ENCODE measurements around the gene KLHL26. TPM values are rescaled to one million over a fixed set of nuclear protein-coding genes. Genes with fewer than 3 reads are reported as not detected.

KLHL26 gene
- total and polyA plus RNA-seq, 12 donors: 3.4 to 8.2 (median 6.3) TPM

DNA sequence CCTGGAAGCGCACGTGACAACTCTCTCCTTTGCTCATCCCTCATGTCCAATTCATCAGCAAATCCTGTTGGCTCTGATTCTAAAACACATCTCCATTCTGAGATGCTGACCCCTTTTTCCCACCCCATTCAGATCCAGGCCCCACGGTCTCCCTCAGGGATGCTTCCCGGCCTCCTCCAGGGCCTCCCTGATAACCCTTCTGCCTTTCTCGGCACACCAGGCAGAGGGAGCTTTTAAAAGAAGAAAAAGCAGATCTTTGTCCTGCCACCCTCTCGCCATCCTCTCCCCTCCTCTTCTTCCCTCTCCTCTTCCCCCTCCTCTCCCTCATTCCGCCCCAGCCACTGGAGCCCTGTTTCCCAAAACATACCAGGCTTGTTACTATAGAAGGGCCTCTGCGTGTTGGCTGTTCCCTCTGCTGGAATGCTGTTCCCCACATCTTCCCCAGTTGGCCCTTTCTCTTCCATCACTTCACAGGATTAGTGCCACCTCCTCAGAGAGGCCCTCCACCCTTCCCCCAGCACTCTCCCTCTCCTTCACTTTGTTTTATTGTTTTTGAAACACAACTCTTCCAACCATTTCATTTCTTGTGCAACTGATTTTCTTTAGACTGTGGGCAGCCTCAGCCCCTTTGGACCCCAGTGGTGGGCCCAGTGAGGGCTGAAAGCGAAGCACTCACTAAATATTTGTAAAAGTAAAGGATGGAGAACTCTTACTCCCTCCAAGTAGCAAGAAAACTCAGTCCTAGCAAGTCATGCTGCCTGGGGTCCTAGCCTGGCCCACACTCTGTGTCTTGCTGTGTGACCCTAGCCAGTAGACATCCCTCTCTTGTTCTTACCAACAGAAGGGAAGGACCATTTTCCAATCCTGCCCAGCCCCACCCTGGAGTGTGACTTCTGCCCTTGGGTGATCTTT lies 27.8 kb upstream of the KLHL26 start:
- Histone ChIP-seq H3K27ac (no peak overlapping the region), H3K27me3 (peaks cover 48 to 96% (median 96%) of the 10 kb centered on the region in 7 donors), H3K4me3 (no peak overlapping the region), H3K9me3 (no peaks in the 10 kb centered on the region), H3K36me3 (no peaks in the 10 kb centered on the region), H3K4me1 (peaks cover 21 to 66% (median 41%) of the 10 kb centered on the region in 9 donors)
- no peak for ATAC-seq
- TF ChIP-seq, protein P1, sequence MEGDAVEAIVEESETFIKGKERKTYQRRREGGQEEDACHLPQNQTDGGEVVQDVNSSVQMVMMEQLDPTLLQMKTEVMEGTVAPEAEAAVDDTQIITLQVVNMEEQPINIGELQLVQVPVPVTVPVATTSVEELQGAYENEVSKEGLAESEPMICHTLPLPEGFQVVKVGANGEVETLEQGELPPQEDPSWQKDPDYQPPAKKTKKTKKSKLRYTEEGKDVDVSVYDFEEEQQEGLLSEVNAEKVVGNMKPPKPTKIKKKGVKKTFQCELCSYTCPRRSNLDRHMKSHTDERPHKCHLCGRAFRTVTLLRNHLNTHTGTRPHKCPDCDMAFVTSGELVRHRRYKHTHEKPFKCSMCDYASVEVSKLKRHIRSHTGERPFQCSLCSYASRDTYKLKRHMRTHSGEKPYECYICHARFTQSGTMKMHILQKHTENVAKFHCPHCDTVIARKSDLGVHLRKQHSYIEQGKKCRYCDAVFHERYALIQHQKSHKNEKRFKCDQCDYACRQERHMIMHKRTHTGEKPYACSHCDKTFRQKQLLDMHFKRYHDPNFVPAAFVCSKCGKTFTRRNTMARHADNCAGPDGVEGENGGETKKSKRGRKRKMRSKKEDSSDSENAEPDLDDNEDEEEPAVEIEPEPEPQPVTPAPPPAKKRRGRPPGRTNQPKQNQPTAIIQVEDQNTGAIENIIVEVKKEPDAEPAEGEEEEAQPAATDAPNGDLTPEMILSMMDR (IDR thresholded peaks at IDR 0.05): no peak
- no peak for DNase-seq
- WGBS, 2 donors: 46 to 54% methylated on average over 9 of the region's 9 CpGs
- intact Hi-C loops (cut with DNase I): loop anchor here in 3 of 10 donors (5.0 to 10.0 kb wide), 3 partner anchors 48 to 236 kb away; no protein-coding TSS in a partner anchor

DNA sequence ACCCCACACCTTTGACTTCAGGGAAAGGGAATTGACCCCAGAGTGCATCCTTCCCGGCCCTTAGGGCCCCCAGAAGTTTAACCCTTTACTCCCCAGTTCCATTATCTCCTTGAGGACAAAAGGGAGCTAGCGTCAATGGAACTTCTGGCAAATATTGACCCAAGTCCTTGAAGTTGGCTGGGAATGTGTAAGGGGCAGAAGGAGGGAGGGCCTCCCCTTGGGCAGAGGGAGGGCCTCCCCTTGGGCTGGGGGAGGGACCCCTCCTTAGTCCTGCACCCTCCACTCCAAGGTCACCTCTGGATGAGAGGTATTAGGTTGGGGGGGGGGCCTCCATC lies 27.1 kb upstream of the KLHL26 start:
- no peaks in the 10 kb centered on the region for H3K36me3 ChIP-seq
- H3K9me3 ChIP-seq: no peaks in the 10 kb centered on the region
- TF ChIP-seq, protein P1 (IDR thresholded peaks at IDR 0.05): no peak
- H3K27me3 ChIP-seq: peaks cover 49 to 96% (median 96%) of the 10 kb centered on the region in 7 donors
- no peak overlapping the region for H3K4me3 ChIP-seq
- WGBS, 2 donors: 32 to 44% methylated on average over 2 of the region's 2 CpGs
- no peak for DNase-seq
- intact Hi-C loops (cut with DNase I): loop anchor here in 3 of 10 donors (5.0 to 10.0 kb wide), 3 partner anchors 48 to 235 kb away; no protein-coding TSS in a partner anchor
- H3K4me1 ChIP-seq: peaks cover 19 to 60% (median 40%) of the 10 kb centered on the region in 9 donors
- H3K27ac ChIP-seq: no peak overlapping the region
- ATAC-seq: no peak

DNA sequence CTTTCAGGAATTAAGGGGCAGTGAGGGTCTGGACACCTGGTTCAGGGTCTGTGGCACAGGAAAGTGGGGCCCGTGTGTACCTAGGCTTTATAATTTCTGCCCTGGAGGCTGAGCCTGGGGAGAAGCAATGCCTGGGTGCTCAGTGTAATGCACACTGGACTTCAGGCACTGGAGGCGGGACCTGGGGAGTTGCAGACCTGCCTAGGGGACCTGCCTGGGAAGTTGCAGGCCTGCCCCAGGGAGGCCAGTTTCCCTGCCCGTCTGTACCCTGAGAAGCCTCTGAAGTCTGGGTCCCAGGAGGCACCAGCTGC lies 26.6 kb upstream of the KLHL26 start:
- DNase-seq (no peak), ATAC-seq (no peak)
- Histone ChIP-seq H3K9me3 (no peaks in the 10 kb centered on the region), H3K4me1 (peaks cover 19 to 58% (median 39%) of the 10 kb centered on the region in 9 donors), H3K27me3 (peaks cover 48 to 96% (median 95%) of the 10 kb centered on the region in 7 donors), H3K27ac (no peak overlapping the region), H3K4me3 (no peak overlapping the region), H3K36me3 (no peaks in the 10 kb centered on the region)
- intact Hi-C loops (cut with DNase I): no loop called here
- TF ChIP-seq, protein P1 (IDR thresholded peaks at IDR 0.05): no peak
- WGBS, 2 donors: 36 to 43% methylated on average over 3 of the region's 3 CpGs

DNA sequence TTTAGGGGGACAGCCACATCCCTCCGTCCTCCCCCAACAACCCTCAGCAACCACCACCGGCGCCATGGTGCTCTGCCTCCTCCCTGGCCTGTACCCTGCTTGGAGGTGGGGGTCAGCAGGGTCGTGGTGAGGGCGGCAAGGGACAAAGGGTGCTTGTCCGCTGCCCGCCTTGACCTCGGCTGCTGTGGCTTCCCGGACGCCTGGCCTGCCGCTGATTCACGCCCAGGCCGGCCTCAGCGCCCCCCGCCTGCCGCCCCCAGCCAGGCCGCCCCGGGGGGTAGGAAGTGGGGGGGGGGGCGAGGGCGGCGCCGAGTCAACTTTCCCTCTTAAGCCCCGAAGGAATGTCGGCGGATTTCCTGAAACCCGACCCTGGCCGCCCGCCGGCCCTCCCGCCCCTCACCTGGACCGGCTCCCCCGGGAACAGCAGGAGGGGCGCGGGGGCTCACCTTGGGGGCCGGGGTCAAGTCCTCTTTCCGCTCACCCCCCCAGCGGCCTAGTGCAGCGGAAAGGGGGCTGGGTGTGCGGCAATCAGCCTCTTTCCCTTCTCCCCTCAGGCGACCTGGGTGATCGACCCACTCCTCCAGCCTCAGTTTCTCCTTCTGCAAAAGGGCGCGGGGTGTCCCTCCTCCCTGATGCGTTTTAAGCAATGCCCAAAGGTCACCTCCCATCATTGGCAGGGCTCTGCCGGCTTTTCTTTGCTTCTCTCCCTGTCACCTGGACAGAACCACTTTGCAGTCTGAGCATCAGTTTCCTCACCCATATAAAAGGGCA lies 26.1 kb upstream of the KLHL26 start:
- ATAC-seq (no peak), DNase-seq (no peak)
- H3K27me3 ChIP-seq: peaks cover 43 to 96% (median 95%) of the 10 kb centered on the region in 7 donors
- H3K36me3 ChIP-seq: no peaks in the 10 kb centered on the region
- no peak overlapping the region for H3K27ac ChIP-seq
- peaks cover 19 to 52% (median 38%) of the 10 kb centered on the region in 9 donors for H3K4me1 ChIP-seq
- H3K4me3 ChIP-seq: peak overlapping the region in 1 of 10 donors; percentile 4
- TF ChIP-seq, protein P1 (IDR thresholded peaks at IDR 0.05): no peak
- WGBS, 2 donors: 8% methylated on average over 38 to 45 of the region's 45 CpGs
- no peaks in the 10 kb centered on the region for H3K9me3 ChIP-seq
- intact Hi-C loops (cut with DNase I): no loop called here
